ENCODE results near the gene PTH1R. TPM values are rescaled to one million over a fixed set of nuclear protein-coding genes. Genes with fewer than 3 reads are reported as not detected.

Gene PTH1R
- polyA plus RNA-seq, 1 experiment = 2.1 TPM

GRCh38 chr3:46843508-46843907, 34.0 kb upstream of the PTH1R start:
- ChIA-PET CTCF (no interaction called here), POLR2A (no interaction called here)
- H3K27me3 ChIP-seq (ENCODE audit: control insufficient read depth, insufficient read depth, low read length) = no peaks in the 10 kb centered on the region
- no peak for TF ChIP-seq CTCF (IDR thresholded peaks at IDR 0.05; ENCODE audit: insufficient read depth, low read depth, low read length)
- DNase-seq (ENCODE audit: low read depth) = no peak
- H3K4me3 ChIP-seq (ENCODE audit: low read depth, low read length) = no peak overlapping the region
- H3K36me3 ChIP-seq (ENCODE audit: control insufficient read depth, insufficient read depth, low read length) = no peaks in the 10 kb centered on the region

- DNase-seq (ENCODE audit: low read depth) = no peak
- H3K36me3 ChIP-seq (ENCODE audit: control insufficient read depth, insufficient read depth, low read length) = no peaks in the 10 kb centered on the region
- H3K27me3 ChIP-seq (ENCODE audit: control insufficient read depth, insufficient read depth, low read length) = no peaks in the 10 kb centered on the region
- no peak overlapping the region for H3K4me3 ChIP-seq (ENCODE audit: low read depth, low read length)
- no peak for TF ChIP-seq CTCF (IDR thresholded peaks at IDR 0.05; ENCODE audit: insufficient read depth, low read depth, low read length)
- ChIA-PET CTCF (interaction anchor here (1.4 to 2.5 kb wide), 2 partner anchors 65 to 139 kb away, joined by 9 read pairs; no protein-coding TSS in a partner anchor), POLR2A (no interaction called here)
These were observed 33.1 kb upstream of the PTH1R start for GRCh38 chr3:46844397-46844796.

GRCh38 chr3:46844881-46845312, 32.6 kb upstream of the PTH1R start:
- no peak for DNase-seq (ENCODE audit: low read depth)
- ChIA-PET POLR2A (no interaction called here), CTCF (interaction anchor here (0.6 to 2.5 kb wide), 9 partner anchors 13 to 139 kb away, joined by 3 to 9 read pairs (median 5); no protein-coding TSS in a partner anchor)
- Histone ChIP-seq H3K27me3 (ENCODE audit: control insufficient read depth, insufficient read depth, low read length) (no peaks in the 10 kb centered on the region), H3K4me3 (ENCODE audit: low read depth, low read length) (no peak overlapping the region), H3K36me3 (ENCODE audit: control insufficient read depth, insufficient read depth, low read length) (no peaks in the 10 kb centered on the region)
- no peak for TF ChIP-seq CTCF (IDR thresholded peaks at IDR 0.05; ENCODE audit: insufficient read depth, low read depth, low read length)

- Histone ChIP-seq H3K4me3 (ENCODE audit: low read depth, low read length) (peak overlapping the region; percentile 41), H3K36me3 (ENCODE audit: control insufficient read depth, insufficient read depth, low read length) (no peaks in the 10 kb centered on the region), H3K27me3 (ENCODE audit: control insufficient read depth, insufficient read depth, low read length) (no peaks in the 10 kb centered on the region)
- CTCF ChIA-PET = interaction anchor here (0.6 to 3.0 kb wide), 14 partner anchors 12 to 140 kb away, joined by 3 to 9 read pairs (median 4); partner anchors contain the start of genes MYL3 and PTH1R
- peak; percentile 44 for DNase-seq (ENCODE audit: low read depth)
- no peak for TF ChIP-seq CTCF (IDR thresholded peaks at IDR 0.05; ENCODE audit: insufficient read depth, low read depth, low read length)
- POLR2A ChIA-PET = interaction anchor here (0.6 kb wide), 1 partner anchor 535 kb away, joined by 6 read pairs; the partner anchor contains the start of gene PTPN23
These were observed 32.1 kb upstream of the PTH1R start for GRCh38 chr3:46845397-46845859.

GRCh38 chr3:46845860-46846623, 31.5 kb upstream of the PTH1R start:
- peak; percentile 40 for TF ChIP-seq CTCF (IDR thresholded peaks at IDR 0.05; ENCODE audit: insufficient read depth, low read depth, low read length)
- peak; percentile 18 for DNase-seq (ENCODE audit: low read depth)
- H3K36me3 ChIP-seq (ENCODE audit: control insufficient read depth, insufficient read depth, low read length) = no peaks in the 10 kb centered on the region
- no peaks in the 10 kb centered on the region for H3K27me3 ChIP-seq (ENCODE audit: control insufficient read depth, insufficient read depth, low read length)
- CTCF ChIA-PET = interaction anchor here (0.9 to 3.0 kb wide), 13 partner anchors 12 to 140 kb away, joined by 3 to 9 read pairs (median 5); partner anchors contain the start of genes MYL3 and PTH1R
- peak overlapping the region; percentile 41 for H3K4me3 ChIP-seq (ENCODE audit: low read depth, low read length)
- POLR2A ChIA-PET = interaction anchor here (0.6 to 0.7 kb wide), 2 partner anchors 329 to 535 kb away, joined by 6 to 7 read pairs; partner anchors contain the start of gene PTPN23
